ENCODE data around the gene ARHGAP19.

DNA sequence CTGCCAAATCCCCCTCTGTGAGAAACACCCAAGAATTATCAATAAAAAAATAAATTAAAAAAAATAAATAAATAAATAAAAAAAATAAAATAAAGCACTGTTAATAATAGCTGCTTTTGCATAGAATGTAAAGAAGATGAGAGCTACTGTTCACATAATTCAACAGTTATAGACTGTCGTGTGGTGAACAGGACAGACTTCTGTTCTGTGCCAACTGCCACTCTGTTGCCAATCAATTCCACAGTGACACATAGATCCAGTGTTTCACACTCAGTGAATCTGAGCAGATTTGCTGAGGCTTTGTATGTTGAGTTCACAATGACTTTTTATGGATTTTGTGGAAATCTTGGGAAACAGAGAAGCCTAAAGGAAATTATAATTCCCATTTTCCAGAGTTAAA, 14.9 kb downstream of the ARHGAP19 start:
- TF ChIP-seq HDAC2 (IDR thresholded peaks at IDR 0.05; ENCODE audit: borderline replicate concordance in 1 of 2, low read depth in 2 of 2, low read length in 2 of 2) = no peak
- TF ChIP-seq ATF2 (IDR thresholded peaks at IDR 0.05; ENCODE audit: low read length) = no peak
